GM21737 (cell line): ENCODE data around the gene DHX57.
A peak's percentile ranks its signal among the peaks of the same experiment; 100 is the strongest.

ENCODE experiments used
- ATAC-seq: cut with Tn5 transposase; IDR thresholded peaks from one replicate; pipeline ENCODE4 v1.9.1; 2021; ENCODE audit warnings: mild to moderate bottlenecking, moderate library complexity; ENCODE audit not compliant: unreplicated experiment

The DHX57 gene

GRCh38 chr2:38754506-38754905 lies 121.2 kb downstream of the DHX57 start:
- no peak for ATAC-seq

- ATAC-seq: no peak
Measured at GRCh38 chr2:38754049-38754448, 121.7 kb downstream of the DHX57 start.

GRCh38 chr2:38751596-38752410 lies 123.9 kb downstream of the DHX57 start:
- ATAC-seq: no peak

GRCh38 chr2:38750891-38751595 lies 124.7 kb downstream of the DHX57 start, which contains the start of gene SRSF7:
Gene SRSF7 (minus strand): TSS chr2:38751361. CDS start chr2:38751256, 105 bp downstream.
- peak; percentile 79 for ATAC-seq

- peak; percentile 41 for ATAC-seq
Measured at GRCh38 chr2:38750011-38750890, 125.5 kb downstream of the DHX57 start.

GRCh38 chr2:38748943-38749804 lies 126.6 kb downstream of the DHX57 start:
- ATAC-seq: no peak

- no peak for ATAC-seq
Measured at GRCh38 chr2:38748391-38748790, 127.3 kb downstream of the DHX57 start.

GRCh38 chr2:38747819-38748218 lies 127.9 kb downstream of the DHX57 start:
- ATAC-seq: no peak
